Esophagus squamous epithelium (tissue), 4 donors: ENCODE data around the gene ZNF674.

Source experiments
- CTCF ChIP-seq, 6 experiments: fragments of 450-650 bp in 4 of 6; fragments of 200-600 bp in 2 of 6; sonication (generic) in 2 of 6; IDR thresholded peaks; one replicate each; pipeline ENCODE4 v1.5.1; 2016 to 2019; ENCODE audit warnings: antibody characterized with exemption in 6 of 6, mild to moderate bottlenecking in 4 of 6, moderate library complexity in 4 of 6
- POLR2A ChIP-seq, 4 donors: fragments of 450-650 bp; IDR thresholded peaks; one replicate each; pipeline ENCODE4 v1.6.1; 2017; ENCODE audit warnings: antibody characterized with exemption in 4 of 4, mild to moderate bottlenecking in 4 of 4, moderate library complexity in 3 of 4

GRCh38 chrX:46531442-46531841 is 13.8 kb downstream of the ZNF674 start:
- no peak for TF ChIP-seq POLR2A (IDR thresholded peaks at IDR 0.05)
- TF ChIP-seq CTCF (IDR thresholded peaks at IDR 0.05), result no peak
